ENCODE results near the gene MED27. TPM values are rescaled to one million over a fixed set of nuclear protein-coding genes. Genes with fewer than 3 reads are reported as not detected.

MED27 gene
- total and polyA plus RNA-seq, 7 donors, result 11.9 to 19.7 (median 15.6) TPM

- TF ChIP-seq, protein P1, sequence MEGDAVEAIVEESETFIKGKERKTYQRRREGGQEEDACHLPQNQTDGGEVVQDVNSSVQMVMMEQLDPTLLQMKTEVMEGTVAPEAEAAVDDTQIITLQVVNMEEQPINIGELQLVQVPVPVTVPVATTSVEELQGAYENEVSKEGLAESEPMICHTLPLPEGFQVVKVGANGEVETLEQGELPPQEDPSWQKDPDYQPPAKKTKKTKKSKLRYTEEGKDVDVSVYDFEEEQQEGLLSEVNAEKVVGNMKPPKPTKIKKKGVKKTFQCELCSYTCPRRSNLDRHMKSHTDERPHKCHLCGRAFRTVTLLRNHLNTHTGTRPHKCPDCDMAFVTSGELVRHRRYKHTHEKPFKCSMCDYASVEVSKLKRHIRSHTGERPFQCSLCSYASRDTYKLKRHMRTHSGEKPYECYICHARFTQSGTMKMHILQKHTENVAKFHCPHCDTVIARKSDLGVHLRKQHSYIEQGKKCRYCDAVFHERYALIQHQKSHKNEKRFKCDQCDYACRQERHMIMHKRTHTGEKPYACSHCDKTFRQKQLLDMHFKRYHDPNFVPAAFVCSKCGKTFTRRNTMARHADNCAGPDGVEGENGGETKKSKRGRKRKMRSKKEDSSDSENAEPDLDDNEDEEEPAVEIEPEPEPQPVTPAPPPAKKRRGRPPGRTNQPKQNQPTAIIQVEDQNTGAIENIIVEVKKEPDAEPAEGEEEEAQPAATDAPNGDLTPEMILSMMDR (IDR thresholded peaks at IDR 0.05), result no peak
- TF ChIP-seq EP300 (IDR thresholded peaks at IDR 0.05) (no peak), POLR2A (IDR thresholded peaks at IDR 0.05) (no peak), POLR2AphosphoS5 (IDR thresholded peaks at IDR 0.05) (no peak)
- no peak overlapping the region for H3K4me3 ChIP-seq
- DNase-seq, result no peak
- intact Hi-C loops (cut with DNase I), result no loop called here
- H3K9me3 ChIP-seq, result no peaks in the 10 kb centered on the region
- WGBS, 2 donors, result 72 to 73% methylated on average over 20 of the region's 20 CpGs
- H3K36me3 ChIP-seq, result no peaks in the 10 kb centered on the region
- no peaks in the 10 kb centered on the region for H3K4me1 ChIP-seq
- H3K27ac ChIP-seq, result no peak overlapping the region
- peaks cover 0 to 48% (median 7%) of the 10 kb centered on the region in 3 donors for H3K27me3 ChIP-seq
Observed at GRCh38 chr9:131824155-131824594, 255.5 kb downstream of the MED27 start.

DNA sequence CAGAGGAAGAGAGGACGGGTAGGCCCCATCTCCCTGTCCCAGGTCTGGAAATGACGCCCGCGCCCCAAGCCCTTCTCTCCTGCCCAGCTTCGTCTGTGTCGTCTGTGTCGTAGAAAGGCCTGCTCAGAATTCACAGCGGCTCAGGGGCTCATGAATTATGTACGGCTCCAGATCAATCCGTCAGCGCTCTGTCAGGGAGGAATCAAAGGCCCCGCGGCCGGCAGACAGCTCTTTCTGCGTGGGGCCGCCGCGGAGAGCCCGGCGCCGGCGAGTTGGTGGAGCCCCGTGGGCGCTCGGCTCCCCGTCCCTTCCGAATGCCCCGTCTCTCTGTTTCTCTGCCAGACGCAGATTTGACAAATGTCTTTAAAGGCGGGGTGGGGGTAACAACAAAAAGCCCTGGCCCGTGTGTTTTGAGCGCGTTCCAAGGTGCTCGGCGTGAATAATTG, 255.9 kb downstream of the MED27 start:
- no peak overlapping the region for H3K4me3 ChIP-seq
- no peak for DNase-seq
- intact Hi-C loops (cut with DNase I), result no loop called here
- no peaks in the 10 kb centered on the region for H3K9me3 ChIP-seq
- H3K27ac ChIP-seq, result no peak overlapping the region
- WGBS, 2 donors, result 71 to 72% methylated on average over 35 of the region's 35 CpGs
- TF ChIP-seq, protein P1 (IDR thresholded peaks at IDR 0.05), result no peak
- no peaks in the 10 kb centered on the region for H3K36me3 ChIP-seq
- H3K27me3 ChIP-seq, result peaks cover 0 to 48% (median 7%) of the 10 kb centered on the region in 3 donors
- no peaks in the 10 kb centered on the region for H3K4me1 ChIP-seq

DNA sequence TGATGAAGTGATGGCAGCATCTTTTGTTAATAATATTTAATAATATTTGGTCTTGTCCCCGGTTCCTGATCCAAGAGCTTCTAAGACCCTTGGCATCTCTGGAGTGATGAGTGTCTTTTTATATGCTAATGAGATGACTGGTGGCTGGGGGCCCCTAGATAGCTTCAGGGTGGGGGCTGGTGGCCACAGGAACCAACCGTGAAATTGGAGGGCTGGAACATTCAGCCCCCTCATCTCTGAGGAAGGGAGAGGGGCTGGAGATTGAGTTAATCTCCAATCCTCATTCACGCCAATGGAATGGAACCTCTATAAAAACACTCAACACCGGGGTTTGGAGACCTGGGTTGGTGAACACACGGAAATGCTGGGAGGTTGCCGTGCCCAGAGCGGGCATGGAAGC, 261.6 kb downstream of the MED27 start:
- intact Hi-C loops (cut with DNase I), result no loop called here

DNA sequence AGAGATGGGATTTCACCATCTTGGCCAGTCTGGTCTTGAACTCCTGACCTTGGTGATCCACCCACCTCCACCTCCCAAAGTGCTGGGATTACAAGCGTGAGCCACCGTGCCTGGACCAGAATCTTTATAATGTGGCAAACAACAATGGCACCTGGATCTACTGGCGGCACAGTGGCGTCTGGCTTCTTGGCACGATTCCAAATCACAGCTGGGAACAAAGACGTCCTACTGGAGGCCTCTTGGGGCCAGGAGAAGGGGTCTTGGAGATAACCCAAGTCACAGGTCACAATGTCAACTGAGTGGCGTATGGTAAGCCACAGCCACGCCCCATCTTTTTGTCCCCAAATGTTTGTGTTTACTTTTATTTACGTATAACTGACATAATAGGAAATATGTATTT, 262.0 kb downstream of the MED27 start:
- intact Hi-C loops (cut with DNase I), result no loop called here
- Histone ChIP-seq H3K4me3 (no peak overlapping the region), H3K4me1 (no peaks in the 10 kb centered on the region), H3K27me3 (peaks cover 0 to 51% (median 12%) of the 10 kb centered on the region in 3 donors), H3K9me3 (no peaks in the 10 kb centered on the region), H3K27ac (no peak overlapping the region), H3K36me3 (no peaks in the 10 kb centered on the region)
- WGBS, 2 donors, result 28 to 55% methylated on average over 9 of the region's 9 CpGs
- TF ChIP-seq, protein P1 (IDR thresholded peaks at IDR 0.05), result no peak
- no peak for TF ChIP-seq POLR2AphosphoS5 (IDR thresholded peaks at IDR 0.05)
- TF ChIP-seq EP300 (IDR thresholded peaks at IDR 0.05), result no peak
- no peak for TF ChIP-seq POLR2A (IDR thresholded peaks at IDR 0.05)
- DNase-seq, result no peak

More for the DNA sequence above, 261.6 kb downstream of the MED27 start:
- Histone ChIP-seq H3K27me3 (peaks cover 0 to 51% (median 12%) of the 10 kb centered on the region in 3 donors), H3K4me1 (no peaks in the 10 kb centered on the region), H3K4me3 (no peak overlapping the region), H3K9me3 (no peaks in the 10 kb centered on the region), H3K36me3 (no peaks in the 10 kb centered on the region), H3K27ac (no peak overlapping the region)
- WGBS, 2 donors, result 74 to 77% methylated on average over 7 of the region's 7 CpGs
- DNase-seq, result no peak
- TF ChIP-seq POLR2AphosphoS5 (IDR thresholded peaks at IDR 0.05) (no peak), POLR2A (IDR thresholded peaks at IDR 0.05) (no peak), EP300 (IDR thresholded peaks at IDR 0.05) (no peak)
- TF ChIP-seq, protein P1 (IDR thresholded peaks at IDR 0.05), result no peak

- H3K9me3 ChIP-seq, result no peaks in the 10 kb centered on the region
- no peak overlapping the region for H3K27ac ChIP-seq
- peaks cover 0 to 57% (median 16%) of the 10 kb centered on the region in 3 donors for H3K27me3 ChIP-seq
- no peak overlapping the region for H3K4me3 ChIP-seq
- DNase-seq, result no peak
- TF ChIP-seq, protein P1 (IDR thresholded peaks at IDR 0.05), result no peak
- TF ChIP-seq POLR2AphosphoS5 (IDR thresholded peaks at IDR 0.05) (no peak), POLR2A (IDR thresholded peaks at IDR 0.05) (no peak), EP300 (IDR thresholded peaks at IDR 0.05) (no peak)
- WGBS, 2 donors, result 81 to 87% methylated on average over 4 of the region's 4 CpGs
- H3K4me1 ChIP-seq, result no peaks in the 10 kb centered on the region
- no peaks in the 10 kb centered on the region for H3K36me3 ChIP-seq
- intact Hi-C loops (cut with DNase I), result no loop called here
Observed at GRCh38 chr9:131817073-131817472, 262.6 kb downstream of the MED27 start.

All from sigmoid colon (tissue), 7 donors.